ENCODE measurements around the gene DLL1.

Gene DLL1

DNA sequence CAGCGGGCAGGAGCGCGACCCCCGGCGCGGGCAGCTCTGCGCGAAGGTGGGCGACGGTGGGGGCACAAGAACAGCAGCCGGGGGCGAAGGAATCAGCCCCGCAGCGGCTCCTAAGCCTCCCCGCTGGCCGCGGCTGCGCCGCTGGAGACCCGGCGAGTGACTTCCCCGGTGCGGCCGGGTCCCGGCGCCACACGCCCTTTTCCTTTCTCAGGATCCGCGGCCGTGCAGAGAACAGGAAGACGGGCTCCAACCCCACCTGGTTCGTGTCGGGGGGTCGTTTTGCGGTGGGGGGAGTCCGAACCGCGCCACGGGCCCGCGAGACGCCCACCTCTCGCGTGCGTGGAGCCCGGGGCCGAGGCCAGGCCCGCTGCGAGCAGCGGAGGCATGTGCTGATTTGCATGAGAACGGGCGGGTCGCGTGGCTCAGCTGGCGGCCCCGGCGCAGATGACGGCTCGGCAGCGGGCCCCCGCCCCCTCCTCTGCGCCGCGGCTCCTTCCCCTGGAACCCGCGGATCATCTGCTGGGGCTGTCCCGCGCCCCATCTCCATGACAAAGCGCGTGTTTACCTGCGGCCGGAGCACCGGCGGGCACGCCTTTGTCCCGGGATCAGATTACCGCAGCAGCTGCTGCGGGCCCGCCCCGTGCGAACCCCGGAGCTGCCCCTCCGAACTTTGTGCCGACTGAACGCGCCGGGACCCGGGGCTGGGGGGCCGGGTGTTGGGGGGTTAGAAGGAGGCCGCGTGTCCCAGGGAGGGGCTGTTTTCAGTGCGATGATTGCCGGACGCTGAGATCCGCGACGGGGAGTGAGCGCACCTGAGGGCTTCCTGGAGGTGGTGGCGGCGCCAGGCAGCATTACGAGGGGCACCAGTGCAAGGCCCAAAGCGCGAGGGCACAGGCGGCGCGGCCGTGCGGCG is 4.9 kb upstream of the DLL1 start:
- DNase-seq = no peak

- no peak for DNase-seq
Observed at GRCh38 chr6:170294813-170295509, 4.1 kb upstream of the DLL1 start.

DNA sequence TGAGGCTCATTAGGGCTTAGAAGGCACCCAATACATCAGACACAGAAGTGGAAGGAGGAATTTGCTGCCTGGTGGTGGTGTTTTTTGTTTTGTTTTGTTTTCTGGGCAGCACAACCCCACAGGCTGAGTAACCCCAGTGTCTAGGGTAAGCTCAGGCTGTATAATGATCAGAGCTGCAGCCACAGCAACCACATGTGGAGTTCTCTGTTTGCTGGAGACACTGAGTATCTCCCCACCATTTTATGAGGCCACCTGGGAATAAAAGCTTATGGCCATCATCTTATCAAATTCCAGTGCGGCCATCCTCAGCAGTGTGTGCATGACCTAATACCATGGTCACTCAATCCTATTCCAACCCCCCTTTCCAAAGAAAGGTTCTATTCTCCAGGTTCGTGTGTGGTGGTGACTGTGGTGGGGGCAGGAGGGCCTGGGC is 3.4 kb upstream of the DLL1 start:
- DNase-seq = no peak

GRCh38 chr6:170293341-170294231 is 2.7 kb upstream of the DLL1 start:
- no peak for DNase-seq

- DNase-seq = no peak
Observed at GRCh38 chr6:170292407-170293158, 1.7 kb upstream of the DLL1 start.

DNA sequence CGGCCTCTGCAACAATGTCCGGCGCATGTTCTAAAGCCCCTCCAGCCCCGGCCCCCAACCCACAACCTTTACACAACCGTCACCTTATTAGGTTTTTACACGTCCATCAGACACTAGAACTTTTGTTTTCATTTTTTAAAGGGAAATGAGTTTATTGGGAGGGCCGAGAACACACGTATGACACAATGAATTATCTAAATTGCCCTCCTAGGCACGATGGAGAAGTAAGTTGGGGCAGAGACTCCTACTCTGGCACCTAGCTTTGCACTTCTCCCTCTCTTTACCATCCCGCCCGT is 1.2 kb upstream of the DLL1 start:
- no peak for DNase-seq

DNA sequence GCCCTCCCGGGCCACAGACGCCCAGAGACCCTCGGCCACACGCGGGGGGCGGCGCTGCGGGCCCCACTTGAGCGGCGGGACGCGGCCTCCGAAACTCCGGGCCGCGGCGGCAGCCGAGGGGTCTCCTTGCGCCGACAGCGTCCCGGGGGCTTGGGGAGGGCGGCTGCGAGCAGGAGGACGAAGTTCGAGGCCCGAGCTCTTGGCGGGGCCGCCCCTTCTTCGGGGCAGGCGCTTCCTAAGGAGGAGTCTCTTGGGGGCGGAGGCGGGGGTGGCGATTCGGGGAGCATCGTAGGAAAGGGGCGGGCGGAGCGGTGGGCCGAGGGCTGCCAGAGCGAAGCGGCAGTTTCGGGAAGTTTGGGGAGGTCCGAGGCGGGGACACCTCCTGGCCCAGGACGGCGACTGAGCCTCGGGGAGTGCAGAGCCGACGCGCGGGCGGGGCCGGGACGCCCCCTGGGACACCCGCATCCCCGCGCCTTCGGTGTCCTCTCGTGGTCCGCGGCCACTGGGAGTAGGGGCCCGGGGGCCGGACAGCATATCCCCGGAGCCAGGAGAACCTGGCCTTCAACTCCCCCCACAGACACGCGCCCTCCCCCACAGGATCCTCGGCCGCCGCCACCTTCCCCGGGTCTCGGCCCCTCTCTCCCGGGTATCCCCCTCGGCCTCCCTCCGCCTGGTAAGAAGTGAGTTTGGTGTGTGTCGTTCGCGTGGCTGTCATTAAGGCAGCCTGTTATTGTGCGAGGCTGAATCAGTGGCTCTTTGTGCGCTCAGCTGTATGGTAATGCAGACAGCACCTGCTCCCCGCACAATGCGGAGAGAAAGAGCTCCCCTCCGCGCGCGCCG is 613 bp upstream of the DLL1 start:
- DNase-seq = peak; percentile 75

DNA sequence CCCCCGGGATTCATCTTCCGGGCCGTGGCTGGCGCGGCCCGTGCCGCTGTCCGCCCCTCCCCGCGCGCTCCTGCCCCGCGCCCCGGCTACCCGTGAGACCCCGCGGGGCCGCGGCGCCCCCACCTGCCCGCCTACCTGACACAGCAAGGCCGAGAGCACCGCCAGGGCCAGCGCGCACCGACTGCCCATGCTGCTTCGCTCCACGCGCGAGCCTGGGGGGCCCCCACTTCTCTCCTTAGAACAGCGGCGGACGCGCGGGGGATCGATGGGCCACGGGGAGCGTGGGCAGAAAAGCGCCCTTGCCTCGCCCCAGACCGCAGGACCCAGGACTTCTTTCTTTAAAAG is 955 bp downstream of the DLL1 start:
- no peak for DNase-seq

DNA sequence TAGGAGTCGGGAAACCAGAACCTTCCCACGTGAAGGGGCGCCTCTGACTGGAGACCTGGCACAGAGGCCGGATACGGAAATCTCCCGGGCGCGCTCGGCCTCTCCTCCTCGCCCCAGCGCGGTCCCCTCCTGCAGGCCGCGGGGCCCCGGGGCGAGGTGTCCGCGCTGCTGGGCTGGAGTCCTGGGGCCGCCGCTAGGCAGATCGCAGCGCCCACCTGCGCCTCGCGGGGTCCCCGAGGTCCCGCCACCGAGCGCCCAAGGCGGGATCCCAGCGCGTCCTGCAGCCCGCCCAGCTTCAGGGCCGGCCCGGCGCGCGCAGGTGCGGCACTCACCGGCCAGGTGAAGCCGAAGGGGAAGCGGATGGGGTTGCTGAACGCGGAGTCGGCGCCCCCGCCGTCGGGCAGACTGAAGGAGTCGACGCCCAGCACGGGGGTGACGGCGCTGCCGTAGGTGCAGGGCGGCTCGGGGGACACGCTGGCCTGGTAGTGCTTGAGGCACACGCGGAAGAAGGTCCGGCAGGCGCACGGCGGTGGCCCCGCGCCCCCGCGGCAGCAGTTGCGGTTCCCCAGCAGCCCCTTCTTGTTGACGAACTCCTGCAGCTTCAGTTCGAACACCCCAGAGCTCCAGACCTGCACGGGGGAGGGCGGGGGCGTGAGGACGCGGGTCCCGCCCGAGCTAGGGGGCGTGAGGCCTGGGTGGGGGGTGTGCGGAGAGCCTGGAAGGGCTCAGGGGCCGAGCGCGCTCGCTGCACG is 1.5 kb downstream of the DLL1 start:
- DNase-seq = no peak

DNA sequence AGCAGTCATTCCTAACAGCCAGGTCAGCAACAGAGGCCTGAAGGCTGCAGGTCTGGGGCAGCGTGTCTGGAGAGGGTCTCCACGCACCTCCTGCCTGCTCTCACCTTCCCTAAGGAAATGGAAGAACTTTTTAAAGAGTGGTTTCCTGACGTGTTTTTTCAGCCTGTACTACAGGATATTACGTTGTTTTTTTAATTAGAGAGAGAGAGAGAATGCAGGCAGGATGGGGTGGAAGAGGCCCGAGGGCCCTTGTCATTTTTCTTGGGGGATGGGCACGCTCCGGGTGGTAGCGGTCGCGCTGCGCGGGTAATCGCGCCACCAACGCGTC is 2.1 kb downstream of the DLL1 start:
- DNase-seq = no peak

DNA sequence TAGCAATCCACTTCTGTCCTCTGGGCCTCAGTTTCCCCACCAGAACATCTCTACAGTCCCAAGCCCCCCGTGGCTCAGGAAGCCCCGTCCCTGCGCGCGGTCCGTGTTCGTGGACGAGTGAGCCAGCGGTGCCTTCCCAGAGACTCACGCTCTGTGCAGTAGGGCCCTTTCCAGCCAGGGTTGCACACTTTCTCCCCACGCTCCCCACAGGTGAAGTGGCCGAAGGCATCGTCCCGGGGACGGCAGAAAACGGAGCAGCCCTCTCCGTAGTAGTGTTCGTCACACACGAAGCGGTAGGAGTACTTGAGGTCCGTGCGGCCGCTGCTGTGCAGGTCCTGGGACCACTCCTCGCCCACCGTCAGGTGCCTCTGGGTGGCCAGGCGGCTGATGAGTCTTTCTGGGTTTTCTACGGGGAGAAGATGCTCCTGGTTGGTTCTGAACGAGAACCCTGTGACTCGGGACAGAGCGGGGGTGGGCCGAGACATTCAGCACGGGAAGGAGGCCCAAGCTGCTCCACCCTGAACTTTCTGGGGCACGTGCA is 2.7 kb downstream of the DLL1 start:
- no peak for DNase-seq

GRCh38 chr6:170287371-170287876 is 3.5 kb downstream of the DLL1 start:
- DNase-seq = no peak

DNA sequence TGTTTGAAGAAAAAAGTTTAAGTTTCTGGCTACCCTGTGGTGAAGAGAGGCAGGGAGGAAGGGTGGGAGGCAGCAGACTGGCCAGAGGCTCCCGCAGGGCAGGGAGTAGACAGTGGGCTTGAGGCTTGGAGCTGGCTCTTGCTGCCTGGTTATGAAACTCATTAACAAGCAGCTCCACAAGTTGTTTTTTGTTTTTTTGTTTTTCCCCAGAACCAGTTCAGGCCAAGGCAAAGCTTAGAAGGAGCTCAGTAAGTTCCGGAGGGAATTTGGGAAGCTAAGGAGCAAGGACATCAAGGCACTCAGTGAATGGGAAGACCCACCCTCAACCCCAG is 4.0 kb downstream of the DLL1 start:
- no peak for DNase-seq

DNA sequence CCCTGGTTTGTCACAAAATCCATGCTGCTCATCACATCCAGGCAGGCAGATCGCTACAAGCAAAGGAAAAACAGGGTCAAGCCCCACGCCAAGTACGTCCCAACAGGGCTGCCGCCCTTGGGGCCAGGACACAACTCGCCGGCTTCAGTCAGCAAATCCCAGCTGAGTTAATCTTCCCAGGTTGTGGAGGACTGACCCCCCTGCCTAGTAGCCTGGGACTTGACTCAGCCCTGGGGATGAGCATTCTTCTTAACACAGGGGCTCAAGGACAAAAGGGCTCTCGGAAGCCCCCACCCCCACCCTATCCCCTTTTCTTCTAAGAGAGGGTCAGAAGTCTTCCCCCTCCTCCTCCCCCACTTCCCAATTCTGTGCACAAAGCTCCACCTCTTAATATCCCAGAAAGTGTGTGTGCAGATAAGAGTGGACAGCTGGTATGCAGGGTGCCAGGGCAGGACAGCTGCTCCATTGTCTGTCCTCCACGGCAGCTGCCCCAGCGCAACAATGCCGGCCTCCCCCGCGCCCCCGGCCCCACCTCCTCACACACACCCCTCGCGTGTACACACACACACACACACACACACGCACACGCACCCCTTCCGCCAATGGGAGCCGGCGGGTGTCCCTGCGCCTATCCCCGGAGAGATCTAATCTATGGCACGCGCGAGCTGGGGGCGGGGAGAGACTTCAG is 4.5 kb downstream of the DLL1 start:
- DNase-seq = peak; percentile 80

DNA sequence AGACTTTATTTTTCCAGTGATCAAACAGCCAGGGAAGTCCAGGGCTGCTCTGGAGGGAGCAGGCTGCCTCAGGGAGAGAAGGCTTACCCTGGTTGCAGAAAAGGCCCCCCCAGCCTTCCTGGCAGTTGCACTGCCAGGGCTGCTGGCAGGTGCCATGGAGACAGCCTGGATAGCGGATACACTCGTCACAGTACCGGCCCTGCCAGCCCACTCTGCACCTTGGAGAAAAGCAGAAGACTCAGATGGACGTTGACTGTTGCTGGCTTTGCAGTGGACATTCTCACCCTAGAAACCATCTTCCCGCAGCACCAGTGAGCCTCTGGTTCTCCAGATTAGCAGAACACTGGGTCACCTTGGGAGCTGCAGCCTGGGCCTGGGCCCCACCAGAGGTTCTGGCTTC is 5.4 kb downstream of the DLL1 start:
- DNase-seq = no peak

DNA sequence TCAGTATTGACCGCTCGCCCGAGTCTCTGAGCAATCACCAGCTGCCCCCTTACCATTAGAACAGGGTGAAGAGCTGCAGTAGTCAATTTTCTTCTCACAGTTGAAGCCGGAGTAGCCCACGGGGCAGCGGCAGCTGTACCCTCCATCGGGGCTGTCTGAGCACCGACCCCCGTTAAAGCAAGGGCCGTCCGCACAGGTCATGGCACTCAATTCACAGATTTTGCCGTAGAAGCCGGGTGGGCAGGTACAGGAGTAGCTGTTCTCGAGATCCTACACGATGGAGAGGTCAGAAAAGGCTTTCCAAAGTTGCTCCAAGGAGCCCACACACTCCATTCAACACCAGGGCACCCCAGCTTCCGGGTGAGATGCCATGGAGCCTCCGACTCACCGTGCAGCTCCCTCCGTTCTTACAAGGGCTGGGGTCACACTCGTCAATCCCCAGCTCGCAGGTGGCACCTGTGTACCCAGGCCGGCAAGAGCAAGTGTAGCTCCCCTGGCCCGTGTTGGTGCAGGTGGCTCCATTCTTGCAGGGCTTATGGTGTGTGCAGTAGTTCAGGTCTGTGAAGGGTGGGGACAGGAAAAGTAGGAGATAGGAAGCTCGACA is 5.9 kb downstream of the DLL1 start:
- DNase-seq = no peak

DNA sequence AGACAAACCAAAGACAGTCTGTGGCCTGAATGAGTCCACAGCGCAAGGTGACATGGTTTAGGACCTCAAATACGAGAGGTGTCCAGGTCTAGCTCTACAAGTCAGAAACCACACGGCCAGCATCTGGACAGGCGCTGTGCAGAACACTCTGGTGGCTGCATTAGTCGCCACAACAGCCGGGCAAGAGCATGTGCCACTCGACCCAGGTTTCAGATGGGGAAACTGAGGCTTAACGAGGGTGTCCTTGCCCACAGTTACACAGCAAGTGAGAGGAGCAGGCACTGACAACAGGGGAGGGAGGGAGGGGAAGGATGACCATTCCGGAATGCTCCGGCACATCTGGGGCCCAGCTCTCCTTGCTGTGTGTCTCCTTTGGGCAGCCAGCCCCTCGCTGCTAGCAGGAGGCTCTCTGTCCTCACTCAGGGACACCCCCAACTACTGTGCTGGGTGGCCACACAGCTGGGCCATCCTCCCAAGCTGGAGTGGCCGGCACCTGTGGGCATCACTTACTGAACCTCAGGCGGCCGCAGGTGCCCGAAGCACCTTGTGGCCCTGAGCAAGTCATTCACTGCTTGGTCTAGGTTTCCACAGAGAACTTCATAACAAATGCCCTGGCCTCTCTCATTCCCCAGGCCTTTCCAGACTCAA is 6.6 kb downstream of the DLL1 start:
- no peak for DNase-seq

DNA sequence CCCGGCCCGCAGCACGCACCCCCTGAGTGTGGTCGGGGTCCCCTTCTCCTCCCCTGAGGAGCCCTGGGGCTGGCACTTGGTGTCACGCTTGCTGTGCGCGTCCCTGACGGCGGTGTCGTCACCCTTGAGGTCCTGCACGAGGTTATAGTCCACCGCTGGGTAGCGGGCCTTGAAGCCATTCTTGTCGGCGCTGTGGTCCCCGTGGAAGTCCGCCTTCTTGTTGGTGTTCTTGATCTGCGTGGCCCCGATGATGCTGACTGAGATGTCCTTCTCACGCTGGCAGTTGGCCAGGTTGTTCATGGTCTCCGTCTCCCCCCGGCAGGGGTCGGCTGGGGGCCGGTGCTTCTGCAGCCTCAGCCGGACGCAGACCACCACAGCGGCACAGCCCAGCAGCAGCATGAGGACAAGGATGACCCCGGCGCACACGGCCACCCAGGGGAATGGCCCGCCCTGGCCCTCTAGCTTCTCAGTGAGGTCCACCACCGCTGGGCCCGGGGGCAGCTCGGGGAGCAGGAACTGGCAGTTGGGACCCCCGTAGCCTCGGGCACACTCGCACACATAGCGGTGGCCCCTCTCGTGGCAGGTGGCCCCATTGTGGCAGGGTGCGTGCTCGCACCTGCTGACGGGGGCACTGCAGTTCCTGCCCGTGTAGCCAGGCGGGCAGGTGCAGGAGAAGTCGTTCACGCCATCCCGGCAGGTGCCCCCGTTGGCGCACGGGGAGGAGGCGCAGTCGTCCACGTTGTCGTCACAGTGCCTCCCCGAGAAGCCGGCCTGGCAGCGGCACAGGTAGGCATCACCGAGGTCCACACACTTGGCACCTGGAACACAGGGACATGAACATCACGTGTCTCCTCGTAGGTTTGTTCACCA is 7.4 kb downstream of the DLL1 start:
- no peak for DNase-seq

All from femur (tissue), 1 donor.